ES-I3 (cell line): ENCODE results near the gene SULT1B1.
"Not testable (repeated sequence)": the region's sequence is repeated elsewhere in the genome, so short reads cannot be mapped to it uniquely, and the experiment has no call there.

Experiments
- H3K36me3 ChIP-seq: 2 replicates; pipeline ENCODE4 v1.6.1; 2013; ENCODE audit warnings: mild to moderate bottlenecking, low read length, control low read depth, moderate library complexity; ENCODE audit not compliant: insufficient read depth
- H3K4me1 ChIP-seq: 2 replicates; pipeline ENCODE4 v1.6.1; 2013; ENCODE audit warnings: mild to moderate bottlenecking, control low read depth, low read length; ENCODE audit not compliant: insufficient read depth
- H3K9ac ChIP-seq: 2 replicates; pipeline ENCODE4 v1.6.1; 2013; ENCODE audit warnings: low read depth, mild to moderate bottlenecking, low read length, moderate library complexity
- H3K9me3 ChIP-seq: 2 replicates; pipeline ENCODE4 v1.6.1; 2013; ENCODE audit warnings: mild to moderate bottlenecking, low read length, moderate library complexity; ENCODE audit not compliant: control insufficient read depth, insufficient read depth

Gene SULT1B1

GRCh38 chr4:69760455-69760854, at the start of gene SULT1B1:
SULT1B1 (minus strand) TSS chr4:69760620; CDS start chr4:69755217, 5,403 bp downstream.
- no peaks in the 10 kb centered on the region for H3K4me1 ChIP-seq
- H3K36me3 ChIP-seq = no peaks in the 10 kb centered on the region
- no peak within 1 kb of the TSS for H3K9ac ChIP-seq
- no peaks in the 10 kb centered on the region for H3K9me3 ChIP-seq

- Histone ChIP-seq H3K9me3 (no peaks in the 10 kb centered on the region), H3K9ac (no peak overlapping the region), H3K36me3 (no peaks in the 10 kb centered on the region), H3K4me1 (no peaks in the 10 kb centered on the region)
Observed at GRCh38 chr4:69800599-69800998, 40.2 kb upstream of the SULT1B1 start.

GRCh38 chr4:69799337-69799736, 38.9 kb upstream of the SULT1B1 start:
- Histone ChIP-seq H3K4me1 (no peaks in the 10 kb centered on the region), H3K9ac (no peak overlapping the region), H3K36me3 (no peaks in the 10 kb centered on the region), H3K9me3 (no peaks in the 10 kb centered on the region)

- Histone ChIP-seq H3K36me3 (no peaks in the 10 kb centered on the region), H3K9ac (no peak overlapping the region), H3K9me3 (no peaks in the 10 kb centered on the region), H3K4me1 (no peaks in the 10 kb centered on the region)
Observed at GRCh38 chr4:69793732-69794131, 33.3 kb upstream of the SULT1B1 start.

- Histone ChIP-seq H3K4me1 (no peaks in the 10 kb centered on the region), H3K36me3 (no peaks in the 10 kb centered on the region), H3K9me3 (no peaks in the 10 kb centered on the region), H3K9ac (no peak overlapping the region)
Observed at GRCh38 chr4:69787879-69788278, 27.5 kb upstream of the SULT1B1 start.

- no peak overlapping the region for H3K9ac ChIP-seq
- no peaks in the 10 kb centered on the region for H3K4me1 ChIP-seq
- no peaks in the 10 kb centered on the region for H3K36me3 ChIP-seq
- H3K9me3 ChIP-seq = no peaks in the 10 kb centered on the region
Observed at GRCh38 chr4:69786547-69786946, 26.1 kb upstream of the SULT1B1 start.

GRCh38 chr4:69785211-69785831, 24.9 kb upstream of the SULT1B1 start:
- no peak overlapping the region for H3K9ac ChIP-seq
- H3K4me1 ChIP-seq = no peaks in the 10 kb centered on the region
- H3K9me3 ChIP-seq = no peaks in the 10 kb centered on the region
- no peaks in the 10 kb centered on the region for H3K36me3 ChIP-seq

GRCh38 chr4:69782651-69783310, 22.4 kb upstream of the SULT1B1 start:
- no peaks in the 10 kb centered on the region for H3K36me3 ChIP-seq
- H3K9me3 ChIP-seq = no peaks in the 10 kb centered on the region
- no peak overlapping the region for H3K9ac ChIP-seq
- no peaks in the 10 kb centered on the region for H3K4me1 ChIP-seq

GRCh38 chr4:69781458-69782418, 21.3 kb upstream of the SULT1B1 start:
- H3K9me3 ChIP-seq = no peaks in the 10 kb centered on the region
- H3K36me3 ChIP-seq = no peaks in the 10 kb centered on the region
- H3K4me1 ChIP-seq = no peaks in the 10 kb centered on the region
- no peak overlapping the region for H3K9ac ChIP-seq

GRCh38 chr4:69780141-69780540, 19.7 kb upstream of the SULT1B1 start:
- Histone ChIP-seq H3K36me3 (no peaks in the 10 kb centered on the region), H3K9me3 (no peaks in the 10 kb centered on the region), H3K9ac (no peak overlapping the region), H3K4me1 (no peaks in the 10 kb centered on the region)

GRCh38 chr4:69776696-69777095, 16.3 kb upstream of the SULT1B1 start:
- no peaks in the 10 kb centered on the region for H3K9me3 ChIP-seq
- H3K36me3 ChIP-seq = no peaks in the 10 kb centered on the region
- no peaks in the 10 kb centered on the region for H3K4me1 ChIP-seq
- no peak overlapping the region for H3K9ac ChIP-seq

- Histone ChIP-seq H3K9me3 (no peaks in the 10 kb centered on the region), H3K4me1 (no peaks in the 10 kb centered on the region), H3K9ac (no peak overlapping the region), H3K36me3 (no peaks in the 10 kb centered on the region)
Observed at GRCh38 chr4:69775321-69775867, 15.0 kb upstream of the SULT1B1 start.

GRCh38 chr4:69773484-69773883, 13.1 kb upstream of the SULT1B1 start:
- Histone ChIP-seq H3K9me3 (no peaks in the 10 kb centered on the region), H3K9ac (no peak overlapping the region), H3K36me3 (no peaks in the 10 kb centered on the region), H3K4me1 (0 out of 2 replicates have a peak, but pooled peaks cover under 1% of the 10 kb centered on the region)

GRCh38 chr4:69768554-69768953, 8.1 kb upstream of the SULT1B1 start:
- not testable (repeated sequence) for H3K9me3 ChIP-seq, H3K36me3 ChIP-seq, H3K9ac ChIP-seq, H3K4me1 ChIP-seq
